Endodermal cell (in vitro differentiated cells): Measurements from ENCODE around the gene FLCN. TPM values are rescaled to one million over a fixed set of nuclear protein-coding genes. Genes with fewer than 3 reads are reported as not detected.

Experiments
- DNase-seq: peaks from one replicate; pipeline ENCODE4 v3.0.0-alpha.2; 2017
- H3K27ac ChIP-seq: 2 replicates; pipeline ENCODE4 v1.5.1; 2013; ENCODE audit warnings: mild to moderate bottlenecking, low read depth, low read length, moderate library complexity
- H3K27me3 ChIP-seq: 2 replicates; pipeline ENCODE4 v1.6.1; 2013; ENCODE audit warnings: mild to moderate bottlenecking, low read length, moderate library complexity; ENCODE audit not compliant: insufficient read depth, control insufficient read depth, poor library complexity, severe bottlenecking
- H3K36me3 ChIP-seq: 2 replicates; pipeline ENCODE4 v1.7.0; 2013; ENCODE audit warnings: mild to moderate bottlenecking, low read length, moderate library complexity; ENCODE audit not compliant: control insufficient read depth, insufficient read depth
- H3K4me1 ChIP-seq: one replicate; pipeline ENCODE4 v1.7.0; 2013; ENCODE audit warnings: low read length; ENCODE audit not compliant: control insufficient read depth, insufficient read depth
- H3K4me3 ChIP-seq: 2 replicates; pipeline ENCODE4 v1.5.1; 2013; ENCODE audit warnings: mild to moderate bottlenecking, low read length, moderate library complexity
- H3K9ac ChIP-seq: 2 replicates; pipeline ENCODE4 v1.6.1; 2013; ENCODE audit warnings: mild to moderate bottlenecking, low read length, moderate library complexity; ENCODE audit not compliant: poor library complexity, severe bottlenecking; ENCODE audit errors: extremely low read depth
- H3K9me3 ChIP-seq: 2 replicates; pipeline ENCODE4 v1.6.1; 2013; ENCODE audit warnings: mild to moderate bottlenecking, low read length, moderate library complexity; ENCODE audit not compliant: control insufficient read depth
- H3K27ac Mint-ChIP-seq: 2 replicates; pipeline ENCODE4 v1.8.0; 2020; ENCODE audit warnings: mixed read lengths
- H3K27me3 Mint-ChIP-seq: 2 replicates; pipeline ENCODE4 v1.8.0; 2021; ENCODE audit warnings: mild to moderate bottlenecking, mixed read lengths; ENCODE audit not compliant: insufficient read depth
- H3K36me3 Mint-ChIP-seq: 2 replicates; pipeline ENCODE4 v1.8.0; 2020; ENCODE audit warnings: low read depth, mixed read lengths
- H3K4me1 Mint-ChIP-seq: 2 replicates; pipeline ENCODE4 v1.8.0; 2020; ENCODE audit warnings: mixed read lengths
- H3K4me3 Mint-ChIP-seq: 2 replicates; pipeline ENCODE4 v1.8.0; 2020; ENCODE audit warnings: mild to moderate bottlenecking, moderate library complexity, mixed read lengths
- H3K9me3 Mint-ChIP-seq: 2 replicates; pipeline ENCODE4 v1.8.0; 2020; ENCODE audit warnings: mild to moderate bottlenecking, mixed read lengths
- CTCF ChIP-seq: fragments of 200-600 bp; sonication (generic); conservative IDR thresholded peaks from 2 replicates; pipeline ENCODE4 v1.5.0; 2021; ENCODE audit warnings: antibody characterized with exemption, mild to moderate bottlenecking
- WGBS, 2 experiments: methylation state at CpG; one replicate each; pipeline versions ENCODE4 v1.1.5 to v1.1.7; 2013; ENCODE audit warnings: missing lambda C conversion rate in 2 of 2, mixed read lengths in 1 of 2; ENCODE audit not compliant: insufficient coverage in 1 of 2, insufficient read length in 1 of 2; 5-methylcytosine and 5-hydroxymethylcytosine counted together
- total RNA-seq, 2 donors: library from RNA; stranded (reverse); fragmentation: NEBNext Ultra II Directional in 1 of 2; extraction: Animal tissue kit (Norgen Biotek cat#: 25700) in 1 of 2; gene quantifications; 2 replicates in 1 of 2; 3 replicates in 1 of 2; pipeline ENCODE4 v1.2.1, GENCODE V29; 2021

Gene FLCN
- total RNA-seq, 2 donors from 2014 or later: 41.8 to 47.2 TPM

GRCh38 chr17:17175340-17175739 lies 61.6 kb downstream of the FLCN start:
- Histone ChIP-seq H3K4me3 (no peak overlapping the region), H3K36me3 (peaks cover 62% of the 10 kb centered on the region), H3K9me3 (no peaks in the 10 kb centered on the region), H3K27ac (no peak overlapping the region), H3K27me3 (no peaks in the 10 kb centered on the region), H3K9ac (no peak overlapping the region), H3K4me1 (peaks cover 9% of the 10 kb centered on the region)
- TF ChIP-seq CTCF: no peak
- Mint-ChIP-seq H3K4me3 (no peak overlapping the region), H3K36me3 (peaks cover 56% of the 10 kb centered on the region), H3K27me3 (no peaks in the 10 kb centered on the region), H3K9me3 (no peaks in the 10 kb centered on the region), H3K27ac (no peak overlapping the region), H3K4me1 (peaks cover 5% of the 10 kb centered on the region)
- WGBS, 2 experiments: 94 to 100% methylated on average over 5 to 8 of the region's 8 CpGs
- no peak for DNase-seq

GRCh38 chr17:17173921-17174320 lies 63.0 kb downstream of the FLCN start:
- Histone ChIP-seq H3K27me3 (no peaks in the 10 kb centered on the region), H3K27ac (no peak overlapping the region), H3K4me3 (no peak overlapping the region), H3K9ac (no peak overlapping the region), H3K9me3 (no peaks in the 10 kb centered on the region), H3K4me1 (peaks cover 11% of the 10 kb centered on the region), H3K36me3 (peaks cover 50% of the 10 kb centered on the region)
- Mint-ChIP-seq H3K9me3 (no peaks in the 10 kb centered on the region), H3K4me1 (peaks cover 5% of the 10 kb centered on the region), H3K36me3 (peaks cover 47% of the 10 kb centered on the region), H3K27me3 (no peaks in the 10 kb centered on the region), H3K4me3 (no peak overlapping the region), H3K27ac (no peak overlapping the region)
- DNase-seq: no peak
- 97 to 100% methylated on average over 14 of the region's 14 CpGs for WGBS, 2 experiments
- no peak for TF ChIP-seq CTCF

GRCh38 chr17:17172990-17173389 lies 64.0 kb downstream of the FLCN start:
- Histone ChIP-seq H3K4me3 (no peak overlapping the region), H3K4me1 (peaks cover 11% of the 10 kb centered on the region), H3K27me3 (no peaks in the 10 kb centered on the region), H3K27ac (no peak overlapping the region), H3K36me3 (peaks cover 43% of the 10 kb centered on the region), H3K9ac (no peak overlapping the region), H3K9me3 (no peaks in the 10 kb centered on the region)
- H3K27me3 Mint-ChIP-seq: no peaks in the 10 kb centered on the region
- no peak overlapping the region for H3K27ac Mint-ChIP-seq
- no peak for TF ChIP-seq CTCF
- no peak overlapping the region for H3K4me3 Mint-ChIP-seq
- no peaks in the 10 kb centered on the region for H3K9me3 Mint-ChIP-seq
- H3K4me1 Mint-ChIP-seq: peaks cover 5% of the 10 kb centered on the region
- no peak for DNase-seq
- 86 to 93% methylated on average over 7 to 9 of the region's 9 CpGs for WGBS, 2 experiments
- H3K36me3 Mint-ChIP-seq: peaks cover 52% of the 10 kb centered on the region
